ENCODE measurements around the gene LEMD3.

DNA sequence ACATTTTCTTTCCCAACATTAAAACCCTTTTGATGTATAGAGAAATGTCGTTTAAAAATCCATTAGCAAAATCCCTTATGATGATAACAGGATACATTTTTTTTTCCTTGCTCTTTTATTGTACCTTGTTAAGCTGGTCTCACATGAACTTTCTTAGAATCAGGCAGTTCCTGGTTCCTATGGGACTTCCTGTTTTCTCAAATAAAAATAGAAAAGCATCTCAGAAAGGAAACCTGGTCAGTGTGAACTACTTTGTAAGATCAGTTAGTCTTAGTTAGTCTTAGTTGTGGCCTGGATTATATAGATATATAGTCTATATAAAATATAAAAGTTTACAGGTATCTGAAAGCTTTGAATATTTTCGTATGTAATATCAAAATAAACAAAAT lies 40.3 kb downstream of the LEMD3 start:
- TF ChIP-seq EZH2 (IDR thresholded peaks at IDR 0.05; ENCODE audit: insufficient read depth, low read length) (no peak), CTCF (IDR thresholded peaks at IDR 0.05; ENCODE audit: insufficient read depth, low read depth, low read length) (no peak)
